Testis (tissue), 3 donors: ENCODE data around the gene MAPK1. TPM values are rescaled to one million over a fixed set of nuclear protein-coding genes. Genes with fewer than 3 reads are reported as not detected.
"Not testable (repeated sequence)": the region's sequence is repeated elsewhere in the genome, so short reads cannot be mapped to it uniquely, and the experiment has no call there.

ENCODE experiments used
- DNase-seq: peaks from one replicate; pipeline ENCODE4 v3.0.0-alpha.2; 2019
- H3K27ac ChIP-seq, 2 donors: fragments of 200-600 bp; sonication (generic); one replicate each; pipeline ENCODE4 v1.5.1; 2019
- H3K27me3 ChIP-seq: fragments of 200-600 bp; sonication (generic); one replicate; pipeline ENCODE4 v1.5.1; 2019
- H3K36me3 ChIP-seq: fragments of 200-600 bp; sonication (generic); one replicate; pipeline ENCODE4 v1.5.1; 2017; ENCODE audit warnings: low read depth; ENCODE audit errors: missing control alignments
- H3K4me1 ChIP-seq: fragments of 200-600 bp; sonication (generic); one replicate; pipeline ENCODE4 v1.5.1; 2019
- H3K4me3 ChIP-seq, 2 donors: fragments of 200-600 bp; sonication (generic); one replicate each; pipeline ENCODE4 v1.5.1; 2017 to 2019
- H3K9me3 ChIP-seq: fragments of 200-600 bp; sonication (generic); one replicate; pipeline ENCODE4 v1.5.1; 2017
- POLR2A ChIP-seq: fragments of 450-650 bp; IDR thresholded peaks from one replicate; pipeline ENCODE4 v1.6.1; 2017; ENCODE audit warnings: antibody characterized with exemption, mild to moderate bottlenecking, moderate library complexity
- WGBS, 2 donors: methylation state at CpG; one replicate each; pipeline ENCODE4 v1.1.5; 2018; 5-methylcytosine and 5-hydroxymethylcytosine counted together
- intact Hi-C: fragments of 100-400 bp; cut with DNase I; formaldehyde crosslinking; loops from one replicate; pipeline ENCODE4 v1.15.1; 2023; ENCODE audit warnings: low total_unique reads
- polyA plus RNA-seq: library from polyadenylated mRNA; stranded (reverse); fragments of 350-450 nt; fragmentation: Illumina TruSeq; extraction: RNeasy Lipid Tissue Mini Kit (QIAGEN cat#74804); gene quantifications from one replicate; pipeline ENCODE4 v1.2.3, GENCODE V29; 2014; ENCODE audit warnings: low read depth, low replicate concordance; ENCODE audit not compliant: insufficient read depth
- total RNA-seq, 2 donors: library from RNA; depleted of rRNA; stranded (reverse); fragments of >200 nt; gene quantifications; one replicate each; pipeline ENCODE4 v1.2.3, GENCODE V29; 2016
- TF ChIP-seq, protein P1 (sequence below), 3 experiments: fragments of 450-650 bp in 2 of 3; fragments of 200-600 bp in 1 of 3; sonication (generic) in 1 of 3; IDR thresholded peaks; one replicate each; pipeline ENCODE4 v1.5.1; 2016 to 2019; ENCODE audit warnings: antibody characterized with exemption in 3 of 3, mild to moderate bottlenecking in 2 of 3, moderate library complexity in 1 of 3

MAPK1 gene
- total and polyA plus RNA-seq, 3 donors from 2014 or later = 90.2 to 143 (median 121) TPM

DNA sequence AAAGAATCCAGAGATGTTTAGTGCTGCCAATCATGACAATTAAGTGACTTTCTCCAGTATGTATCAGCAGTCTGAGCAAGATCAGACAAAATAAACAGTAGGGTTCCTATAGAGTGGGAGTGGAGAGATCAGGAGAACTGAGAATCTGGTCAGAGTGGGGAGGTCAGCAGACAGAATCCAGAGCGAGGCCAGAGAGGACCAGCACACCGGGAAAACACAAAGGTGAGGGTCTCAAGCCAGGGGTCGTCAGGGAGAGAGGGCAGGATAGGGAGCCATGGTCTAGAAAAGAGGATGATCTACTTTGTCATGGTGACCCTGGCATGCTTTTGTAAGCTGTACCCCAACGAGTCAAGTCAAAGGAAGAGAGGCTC lies 39.2 kb downstream of the MAPK1 start:
- TF ChIP-seq, protein P1, sequence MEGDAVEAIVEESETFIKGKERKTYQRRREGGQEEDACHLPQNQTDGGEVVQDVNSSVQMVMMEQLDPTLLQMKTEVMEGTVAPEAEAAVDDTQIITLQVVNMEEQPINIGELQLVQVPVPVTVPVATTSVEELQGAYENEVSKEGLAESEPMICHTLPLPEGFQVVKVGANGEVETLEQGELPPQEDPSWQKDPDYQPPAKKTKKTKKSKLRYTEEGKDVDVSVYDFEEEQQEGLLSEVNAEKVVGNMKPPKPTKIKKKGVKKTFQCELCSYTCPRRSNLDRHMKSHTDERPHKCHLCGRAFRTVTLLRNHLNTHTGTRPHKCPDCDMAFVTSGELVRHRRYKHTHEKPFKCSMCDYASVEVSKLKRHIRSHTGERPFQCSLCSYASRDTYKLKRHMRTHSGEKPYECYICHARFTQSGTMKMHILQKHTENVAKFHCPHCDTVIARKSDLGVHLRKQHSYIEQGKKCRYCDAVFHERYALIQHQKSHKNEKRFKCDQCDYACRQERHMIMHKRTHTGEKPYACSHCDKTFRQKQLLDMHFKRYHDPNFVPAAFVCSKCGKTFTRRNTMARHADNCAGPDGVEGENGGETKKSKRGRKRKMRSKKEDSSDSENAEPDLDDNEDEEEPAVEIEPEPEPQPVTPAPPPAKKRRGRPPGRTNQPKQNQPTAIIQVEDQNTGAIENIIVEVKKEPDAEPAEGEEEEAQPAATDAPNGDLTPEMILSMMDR (IDR thresholded peaks at IDR 0.05) = no peak
- no peak for TF ChIP-seq POLR2A
- Histone ChIP-seq H3K9me3 (no peaks in the 10 kb centered on the region), H3K27me3 (no peaks in the 10 kb centered on the region), H3K36me3 (no peaks in the 10 kb centered on the region), H3K27ac (no peak overlapping the region), H3K4me3 (no peak overlapping the region), H3K4me1 (peaks cover 7% of the 10 kb centered on the region)
- 84 to 85% methylated on average over 4 of the region's 4 CpGs for WGBS, 2 donors
- DNase-seq = no peak
- intact Hi-C loops = no loop called here

DNA sequence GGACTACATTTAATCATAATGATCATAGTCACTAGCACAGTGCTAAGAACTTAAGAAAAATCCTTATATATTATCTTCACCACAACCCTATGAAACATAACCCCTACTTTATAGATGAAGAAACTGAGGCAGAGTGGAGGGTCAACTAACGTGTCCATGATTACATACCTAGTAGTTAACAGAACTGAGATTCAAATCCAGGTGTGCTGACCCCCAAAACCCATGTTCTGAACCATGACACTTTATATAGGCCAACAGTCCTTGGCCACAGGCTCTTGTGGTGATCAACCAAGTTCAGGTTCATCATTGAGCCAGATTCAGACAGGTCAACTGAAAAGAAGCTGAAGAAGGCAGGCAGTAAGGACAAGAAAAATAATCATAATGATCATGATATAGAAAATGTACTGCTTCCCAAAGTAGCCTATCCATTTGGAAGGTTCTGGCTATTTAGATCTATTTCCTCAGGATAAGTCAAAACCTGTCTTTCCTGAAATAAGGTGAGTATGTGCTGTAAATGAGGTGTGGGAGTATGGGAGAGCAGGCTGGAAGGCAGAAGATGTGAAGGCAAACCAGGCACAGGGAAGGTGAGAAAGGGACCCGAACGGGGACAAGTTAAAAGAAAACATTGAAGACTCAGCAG lies 39.7 kb downstream of the MAPK1 start:
- 79% methylated on average over 3 of the region's 3 CpGs for WGBS, 2 donors
- no peaks in the 10 kb centered on the region for H3K36me3 ChIP-seq
- DNase-seq = no peak
- intact Hi-C loops = no loop called here
- no peaks in the 10 kb centered on the region for H3K9me3 ChIP-seq
- no peak overlapping the region for H3K4me3 ChIP-seq
- no peaks in the 10 kb centered on the region for H3K27me3 ChIP-seq
- H3K4me1 ChIP-seq = peaks cover 7% of the 10 kb centered on the region
- TF ChIP-seq, protein P1 (IDR thresholded peaks at IDR 0.05) = no peak
- no peak for TF ChIP-seq POLR2A
- no peak overlapping the region for H3K27ac ChIP-seq

DNA sequence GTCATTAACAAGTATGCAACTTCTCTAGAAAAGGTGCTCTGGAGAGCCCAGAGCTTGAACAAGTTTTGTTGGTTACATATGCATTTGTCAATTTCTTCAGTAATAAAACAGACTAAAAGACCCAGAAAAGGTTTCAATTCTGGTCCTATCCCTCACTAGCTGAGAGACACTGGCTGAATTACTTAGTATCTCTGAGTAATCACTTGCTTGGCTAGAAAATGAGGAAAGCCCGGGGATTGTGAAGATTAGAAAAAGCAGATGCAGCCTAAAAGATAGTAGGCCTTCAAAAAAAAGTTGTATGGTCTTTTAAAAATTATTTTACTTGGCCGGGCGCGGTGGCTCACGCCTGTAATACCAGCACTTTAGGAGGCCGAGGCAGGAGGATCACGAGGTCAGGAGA lies 41.2 kb downstream of the MAPK1 start:
- Histone ChIP-seq H3K4me3 (no peak overlapping the region), H3K9me3 (no peaks in the 10 kb centered on the region), H3K4me1 (peaks cover 7% of the 10 kb centered on the region), H3K36me3 (no peaks in the 10 kb centered on the region), H3K27ac (no peak overlapping the region), H3K27me3 (no peaks in the 10 kb centered on the region)
- DNase-seq = no peak
- TF ChIP-seq POLR2A = no peak
- TF ChIP-seq, protein P1 (IDR thresholded peaks at IDR 0.05) = no peak
- 91 to 94% methylated on average over 7 of the region's 7 CpGs for WGBS, 2 donors
- intact Hi-C loops = no loop called here

DNA sequence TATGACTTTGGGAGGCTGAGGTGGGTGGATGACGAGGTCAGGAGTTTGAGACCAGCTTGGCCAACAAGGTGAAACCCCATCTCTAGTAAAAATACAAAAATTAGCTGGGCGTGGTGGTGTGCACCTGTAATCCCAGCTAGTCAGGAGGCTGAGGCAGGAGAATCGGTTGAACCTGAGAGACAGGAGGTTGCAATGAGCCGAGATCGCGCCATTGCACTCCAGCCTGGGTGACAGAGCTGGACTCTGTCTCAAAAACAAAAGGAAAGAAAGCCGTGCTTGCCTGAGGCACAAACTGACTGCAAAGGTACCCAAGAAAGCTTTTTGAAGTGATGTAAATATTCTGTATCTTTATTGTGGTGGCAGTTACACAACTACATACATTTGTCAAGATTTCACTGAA lies 42.5 kb downstream of the MAPK1 start:
- intact Hi-C loops, H3K27me3 ChIP-seq, H3K36me3 ChIP-seq, H3K9me3 ChIP-seq, H3K4me1 ChIP-seq, H3K4me3 ChIP-seq, H3K27ac ChIP-seq, DNase-seq: not testable (repeated sequence)
- WGBS, 2 donors = 90 to 93% methylated on average over 7 of the region's 7 CpGs

DNA sequence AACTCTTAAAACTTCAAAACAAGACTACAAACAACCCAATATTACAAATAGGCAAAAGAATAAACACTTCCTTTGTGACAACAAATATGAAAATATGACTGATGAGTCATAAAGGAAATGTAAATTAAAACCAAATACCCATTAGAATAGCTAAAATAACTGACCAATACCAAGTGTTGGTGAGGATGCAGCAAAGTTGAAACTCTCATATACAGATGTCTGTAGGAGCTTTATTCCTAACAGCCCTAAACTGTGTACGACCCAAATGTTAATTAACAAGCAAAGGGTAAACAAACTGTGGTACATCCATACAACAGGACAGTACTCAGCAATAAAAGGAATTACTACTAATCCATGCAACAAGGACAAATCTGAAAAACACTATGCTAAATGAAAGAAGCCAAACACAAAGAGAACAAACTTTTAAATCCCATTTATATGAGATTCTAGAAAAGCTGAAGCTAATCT lies 43.0 kb downstream of the MAPK1 start:
- intact Hi-C loops = no loop called here
- Histone ChIP-seq H3K36me3 (no peaks in the 10 kb centered on the region), H3K4me3 (no peak overlapping the region), H3K9me3 (no peaks in the 10 kb centered on the region), H3K27me3 (no peaks in the 10 kb centered on the region), H3K27ac (no peak overlapping the region), H3K4me1 (peaks cover 9% of the 10 kb centered on the region)
- TF ChIP-seq, protein P1 (IDR thresholded peaks at IDR 0.05) = no peak
- no peak for TF ChIP-seq POLR2A
- DNase-seq = no peak
- WGBS, 2 donors = 84 to 95% methylated on average over 1 of the region's 1 CpG
